Measurements from ENCODE around the gene LOXL1. TPM values are rescaled to one million over a fixed set of nuclear protein-coding genes. Genes with fewer than 3 reads are reported as not detected.
"Not testable (repeated sequence)": the region's sequence is repeated elsewhere in the genome, so short reads cannot be mapped to it uniquely, and the experiment has no call there.

The LOXL1 gene
- total RNA-seq, 1 donor from 2014 or later: 4.4 TPM

DNA sequence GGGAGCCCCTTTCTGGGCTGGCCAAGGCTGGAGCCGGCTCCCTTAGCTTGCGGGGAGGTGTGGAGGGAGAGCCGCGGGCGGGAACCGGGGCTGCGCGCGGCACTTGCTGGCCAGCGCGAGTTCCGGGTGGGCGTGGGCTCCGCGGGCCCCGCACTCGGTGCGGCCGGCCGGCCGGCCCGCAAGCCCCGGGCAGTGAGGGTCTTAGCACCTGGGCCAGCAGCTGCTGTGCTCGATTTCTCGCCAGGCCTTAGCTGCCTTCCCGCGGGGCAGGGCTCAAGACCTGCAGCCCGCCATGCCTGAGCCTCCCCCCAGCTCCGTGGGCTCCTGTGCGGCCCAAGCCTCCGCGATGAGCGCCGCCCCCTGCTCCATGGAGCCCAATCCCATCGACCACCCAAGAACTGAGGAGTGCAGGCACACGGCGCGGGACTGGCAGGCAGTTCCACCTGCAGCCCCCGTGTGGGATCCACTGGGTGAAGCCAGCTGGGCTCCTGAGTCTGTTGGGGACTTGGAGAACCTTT, 47.5 kb downstream of the LOXL1 start:
- not testable (repeated sequence) for DNase-seq (ENCODE audit: low read depth, low spot score)

DNA sequence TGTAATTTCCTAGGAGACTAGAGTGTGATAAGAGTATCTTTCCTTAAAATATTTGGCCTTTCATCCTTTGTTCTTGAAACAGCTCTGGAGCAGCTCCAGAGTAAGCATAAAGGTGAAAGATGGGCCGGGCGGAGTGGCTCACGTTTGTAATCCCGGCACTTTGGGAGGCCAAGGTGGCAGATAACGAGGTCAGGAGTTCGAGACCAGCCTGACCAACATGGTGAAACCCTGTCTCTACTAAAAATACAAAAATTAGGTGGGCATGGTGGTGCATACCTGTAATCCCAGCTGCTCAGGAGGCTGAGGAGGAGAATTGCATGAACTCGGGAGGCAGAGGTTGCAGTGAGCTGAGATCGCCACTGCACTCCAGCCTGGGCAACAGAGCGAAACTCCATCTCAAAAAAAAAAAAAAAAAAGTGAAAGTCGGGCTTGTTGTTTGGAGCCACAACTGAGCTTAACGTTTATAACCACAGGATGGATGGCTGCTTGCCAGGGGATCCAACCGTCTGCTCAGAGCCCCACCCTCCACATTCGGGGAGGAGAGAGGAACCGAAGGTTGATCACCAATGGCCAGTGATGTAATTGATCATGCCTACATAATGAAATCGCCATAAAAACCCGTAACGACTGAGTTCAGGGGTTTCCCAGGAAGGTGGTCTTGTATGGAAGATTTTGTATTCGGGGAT, 49.3 kb downstream of the LOXL1 start:
- not testable (repeated sequence) for DNase-seq (ENCODE audit: low read depth, low spot score)

DNA sequence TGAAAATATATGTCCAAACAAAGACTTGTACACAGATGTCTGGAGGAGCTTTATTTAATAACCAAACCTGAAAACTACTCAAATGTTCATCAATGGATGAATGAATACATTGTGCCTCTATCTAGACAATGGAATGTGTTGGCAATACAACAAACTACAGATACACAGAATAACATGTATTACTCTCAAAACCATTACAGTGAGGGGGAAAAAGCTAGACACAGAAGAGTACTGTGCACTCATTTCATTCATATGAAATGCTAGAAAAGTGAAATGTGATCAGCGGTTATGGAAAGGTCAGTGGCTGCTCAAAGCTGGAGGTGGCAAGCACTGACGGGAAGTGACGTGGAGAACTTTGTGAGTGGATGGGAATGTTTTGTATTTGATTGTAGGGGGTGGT, 52.6 kb downstream of the LOXL1 start:
- no peak for DNase-seq (ENCODE audit: low read depth, low spot score)

GRCh38 chr15:73979636-73980035, 53.4 kb downstream of the LOXL1 start:
- no peak for DNase-seq (ENCODE audit: low read depth, low spot score)

GRCh38 chr15:73981761-73982221, 55.5 kb downstream of the LOXL1 start:
- DNase-seq (ENCODE audit: low read depth, low spot score): no peak

GRCh38 chr15:73982222-73982962, 56.1 kb downstream of the LOXL1 start:
- no peak for DNase-seq (ENCODE audit: low read depth, low spot score)

GRCh38 chr15:73983211-73983727, 57.0 kb downstream of the LOXL1 start:
- no peak for DNase-seq (ENCODE audit: low read depth, low spot score)

- no peak for DNase-seq (ENCODE audit: low read depth, low spot score)
These were observed 57.5 kb downstream of the LOXL1 start for GRCh38 chr15:73983773-73984172.

- no peak for DNase-seq (ENCODE audit: low read depth, low spot score)
These were observed 58.1 kb downstream of the LOXL1 start for GRCh38 chr15:73984208-73984979.

- DNase-seq (ENCODE audit: low read depth, low spot score): no peak
These were observed 59.0 kb downstream of the LOXL1 start for GRCh38 chr15:73985101-73985873.

- no peak for DNase-seq (ENCODE audit: low read depth, low spot score)
These were observed 60.0 kb downstream of the LOXL1 start for GRCh38 chr15:73986055-73986775.

GRCh38 chr15:73986776-73987056, 60.5 kb downstream of the LOXL1 start:
- no peak for DNase-seq (ENCODE audit: low read depth, low spot score)

- DNase-seq (ENCODE audit: low read depth, low spot score): no peak
These were observed 61.0 kb downstream of the LOXL1 start for GRCh38 chr15:73987250-73987649.

DNA sequence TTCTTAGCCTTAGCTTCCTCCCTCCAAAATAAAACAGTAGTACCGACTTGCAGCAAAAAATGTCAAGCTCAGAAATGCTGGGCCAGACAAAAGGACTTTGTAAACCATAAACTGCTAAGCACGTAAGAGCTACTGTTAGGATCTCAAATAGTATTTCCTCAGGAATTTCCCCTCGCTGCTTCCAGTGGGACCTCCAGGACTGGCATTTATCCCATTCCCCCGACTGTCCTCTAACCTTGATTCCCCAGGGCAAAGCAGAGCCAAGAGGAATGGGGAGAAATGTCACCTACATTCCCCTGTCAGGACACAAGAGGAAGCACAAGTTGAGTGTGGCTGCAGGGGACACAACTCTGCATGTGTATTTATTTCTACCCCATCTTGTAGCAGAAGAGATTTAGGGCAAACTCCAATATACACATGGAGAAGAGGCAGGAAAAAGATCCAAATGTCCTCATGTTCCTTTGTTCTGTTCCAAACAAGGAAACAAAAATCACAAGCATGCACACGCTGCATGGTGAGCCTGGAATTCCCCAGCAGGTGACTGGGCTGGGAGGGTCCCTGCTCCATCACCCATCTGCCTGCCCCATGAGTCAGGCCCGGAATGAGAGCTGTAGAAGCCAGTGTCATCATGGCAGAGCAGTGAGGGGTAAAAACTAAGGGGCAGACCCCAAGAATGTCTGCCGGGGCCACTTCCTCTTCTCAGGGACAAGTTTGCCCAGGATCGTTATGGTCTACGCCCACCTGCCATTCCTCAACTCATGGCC, 61.6 kb downstream of the LOXL1 start:
- DNase-seq (ENCODE audit: low read depth, low spot score): no peak

DNA sequence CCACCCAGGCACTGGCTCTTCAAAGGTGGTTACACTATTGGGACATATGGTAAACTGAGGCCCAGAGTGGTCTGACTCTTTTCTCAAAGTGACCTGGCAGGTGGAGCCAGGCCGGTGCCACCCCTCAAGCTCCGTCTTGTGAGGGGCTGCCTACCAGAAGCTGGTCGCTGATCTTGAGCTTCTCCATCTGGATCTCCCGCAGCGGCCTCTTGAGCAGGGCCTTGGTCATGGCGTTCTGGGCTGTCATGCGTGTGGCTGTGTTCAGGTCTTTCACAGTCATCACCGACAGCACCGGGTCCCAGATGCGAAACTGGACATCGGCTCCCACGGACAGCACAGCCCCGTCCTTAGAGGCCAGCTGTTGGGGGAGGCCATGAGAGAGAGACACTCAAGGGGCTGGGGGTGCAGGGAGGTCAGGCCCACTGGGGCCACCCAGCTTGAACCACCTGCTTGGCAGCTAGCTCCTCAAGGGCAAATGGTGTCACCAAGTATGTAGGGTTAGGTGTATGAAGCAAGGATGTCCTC, 62.2 kb downstream of the LOXL1 start:
- no peak for DNase-seq (ENCODE audit: low read depth, low spot score)

DNA sequence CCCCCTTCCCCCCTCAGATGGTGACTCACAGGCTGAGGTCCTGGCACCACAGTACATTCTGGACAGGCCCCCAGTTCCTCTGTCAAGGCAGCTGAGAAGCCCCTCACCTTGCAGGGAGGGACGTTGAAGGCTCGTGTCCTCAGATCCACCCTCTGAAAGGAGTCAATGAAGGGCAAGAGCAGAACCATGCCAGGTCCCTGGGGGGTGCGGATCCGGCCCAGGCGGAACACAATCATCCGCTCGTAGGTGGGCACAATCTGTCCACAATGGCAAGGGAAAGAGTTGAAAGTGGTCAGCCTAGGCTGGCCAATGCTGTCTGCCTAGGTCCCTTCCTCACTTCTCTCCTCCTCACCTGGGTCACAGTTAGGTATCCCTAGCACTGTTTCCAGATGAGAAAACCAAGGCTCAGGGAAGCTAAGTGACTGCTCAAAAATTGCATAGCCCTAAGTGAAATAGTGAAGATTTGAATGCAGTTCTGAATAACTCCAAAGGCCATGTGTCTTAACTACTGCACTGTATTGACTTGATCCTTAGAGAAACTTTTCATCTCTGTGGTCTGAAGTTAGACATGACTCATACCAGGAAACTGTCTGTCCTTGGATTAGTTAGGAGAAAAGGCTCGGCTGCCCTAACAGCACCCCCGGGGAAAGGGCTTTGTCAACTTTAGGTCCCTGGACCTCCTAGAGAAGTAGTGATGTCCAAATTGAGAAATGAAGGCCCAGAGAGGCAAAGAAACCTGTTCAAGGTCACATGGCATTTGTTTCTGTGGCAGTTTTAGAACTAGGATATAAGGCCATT, 62.9 kb downstream of the LOXL1 start:
- DNase-seq (ENCODE audit: low read depth, low spot score): no peak

GRCh38 chr15:73990250-73991005, 64.2 kb downstream of the LOXL1 start:
- DNase-seq (ENCODE audit: low read depth, low spot score): no peak

DNA sequence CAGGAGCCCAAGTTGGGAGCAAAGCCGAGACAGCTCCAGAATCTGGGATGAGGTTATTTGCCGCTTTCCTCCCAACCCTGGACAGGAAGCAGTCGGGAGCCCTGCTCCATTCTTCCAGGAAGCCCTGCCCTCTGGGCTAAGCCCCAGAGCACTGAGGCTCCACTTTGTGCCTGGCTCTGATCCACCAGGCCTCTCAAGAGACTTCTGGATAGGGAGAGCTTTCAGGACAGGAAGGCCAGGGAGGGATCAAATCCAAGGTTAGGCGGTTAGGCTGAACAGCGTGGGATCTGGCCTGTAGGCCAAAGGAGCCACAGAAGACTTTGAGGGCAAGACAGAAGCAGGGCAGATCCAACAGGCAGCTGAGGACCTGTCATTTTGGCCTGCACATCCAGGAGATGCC, 65.0 kb downstream of the LOXL1 start:
- peak; percentile 50 for DNase-seq (ENCODE audit: low read depth, low spot score)
